ENCODE measurements around the gene NDUFA3. TPM values are rescaled to one million over a fixed set of nuclear protein-coding genes. Genes with fewer than 3 reads are reported as not detected.
A peak's percentile ranks its signal among the peaks of the same experiment; 100 is the strongest.

Gene NDUFA3
- total and polyA plus RNA-seq, 2 of the 13 experiments (the other 11 are each of a cell fraction or from before 2014, with no cell fraction given), result 31.6 to 75.4 TPM

DNA sequence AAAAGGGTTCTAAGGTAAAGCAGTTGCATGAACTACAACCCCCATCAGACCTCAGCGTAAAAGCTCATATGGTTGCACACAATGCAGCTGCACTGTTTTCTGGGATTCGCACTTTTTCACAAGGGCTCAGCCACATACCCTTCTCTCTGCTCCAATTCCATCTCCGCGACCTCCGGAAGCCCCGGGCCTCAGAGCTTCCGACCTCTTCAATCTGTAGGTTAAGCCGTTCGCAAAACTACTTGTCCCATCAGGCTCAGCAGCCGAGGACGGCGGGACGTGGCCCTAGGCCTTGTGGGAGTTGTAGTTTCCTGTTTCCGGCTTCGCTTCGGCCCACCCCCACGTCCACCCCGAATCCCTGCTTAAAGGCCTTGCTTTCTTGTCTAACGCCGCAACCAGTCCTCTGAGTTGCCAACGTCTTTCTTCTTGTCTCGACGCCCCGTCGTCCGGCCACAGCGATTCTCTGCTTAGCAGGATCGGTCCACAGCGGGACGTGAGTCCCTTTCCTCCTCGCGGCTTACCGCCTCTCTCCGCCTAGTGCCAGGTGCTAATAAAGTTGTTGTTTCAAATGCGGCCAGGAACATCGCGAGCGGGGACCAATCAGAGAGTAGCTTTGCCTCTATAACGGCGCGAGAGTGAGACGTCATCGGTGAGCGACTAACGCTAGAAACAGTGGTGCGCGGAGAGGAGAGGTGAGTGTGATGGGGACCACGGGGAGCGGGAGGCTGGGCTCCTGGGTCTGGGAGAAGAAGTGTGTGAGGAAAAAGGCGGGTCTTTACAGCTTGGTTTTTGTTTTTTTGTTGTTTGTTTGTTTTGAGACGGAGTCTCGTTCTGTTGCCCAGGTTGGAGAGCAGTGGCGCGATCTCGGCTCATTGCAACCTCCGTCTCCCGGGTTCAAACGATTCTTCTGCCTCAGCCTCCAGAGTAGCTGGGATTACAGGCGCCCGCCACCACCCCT lies 12.7 kb downstream of the NDUFA3 start, which contains the start of the genes PRPF31 and TFPT (continued):
- TF ChIP-seq, protein P1, sequence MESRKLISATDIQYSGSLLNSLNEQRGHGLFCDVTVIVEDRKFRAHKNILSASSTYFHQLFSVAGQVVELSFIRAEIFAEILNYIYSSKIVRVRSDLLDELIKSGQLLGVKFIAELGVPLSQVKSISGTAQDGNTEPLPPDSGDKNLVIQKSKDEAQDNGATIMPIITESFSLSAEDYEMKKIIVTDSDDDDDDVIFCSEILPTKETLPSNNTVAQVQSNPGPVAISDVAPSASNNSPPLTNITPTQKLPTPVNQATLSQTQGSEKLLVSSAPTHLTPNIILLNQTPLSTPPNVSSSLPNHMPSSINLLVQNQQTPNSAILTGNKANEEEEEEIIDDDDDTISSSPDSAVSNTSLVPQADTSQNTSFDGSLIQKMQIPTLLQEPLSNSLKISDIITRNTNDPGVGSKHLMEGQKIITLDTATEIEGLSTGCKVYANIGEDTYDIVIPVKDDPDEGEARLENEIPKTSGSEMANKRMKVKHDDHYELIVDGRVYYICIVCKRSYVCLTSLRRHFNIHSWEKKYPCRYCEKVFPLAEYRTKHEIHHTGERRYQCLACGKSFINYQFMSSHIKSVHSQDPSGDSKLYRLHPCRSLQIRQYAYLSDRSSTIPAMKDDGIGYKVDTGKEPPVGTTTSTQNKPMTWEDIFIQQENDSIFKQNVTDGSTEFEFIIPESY (CRISPR knock-in tag; IDR thresholded peaks at IDR 0.05), result peak; percentile 76
- TF ChIP-seq PCBP2 (optimal IDR thresholded peaks at IDR 0.05; ENCODE audit: low read depth, low read length, poor library complexity, severe bottlenecking), result no peak
- no peak for TF ChIP-seq EP300 (IDR thresholded peaks at IDR 0.05; ENCODE audit: low read depth in 2 of 2, low read length in 2 of 2)
- TF ChIP-seq EP300 (CRISPR knock-in tag; IDR thresholded peaks at IDR 0.05; ENCODE audit: borderline replicate concordance), result peak; percentile 40; the same call in 1 of the 2 replicates
- TF ChIP-seq ZNF501 (CRISPR knock-in tag; IDR thresholded peaks at IDR 0.05), result peak; percentile 99
- no peak for TF ChIP-seq ZKSCAN5 (CRISPR knock-in tag; IDR thresholded peaks at IDR 0.05)
- TF ChIP-seq PHB2 (IDR thresholded peaks at IDR 0.05; ENCODE audit: partially characterized antibody), result no peak
- peak; percentile 89 for TF ChIP-seq NR2C2 (CRISPR knock-in tag; IDR thresholded peaks at IDR 0.05; ENCODE audit: borderline replicate concordance)
- TF ChIP-seq, protein P2, sequence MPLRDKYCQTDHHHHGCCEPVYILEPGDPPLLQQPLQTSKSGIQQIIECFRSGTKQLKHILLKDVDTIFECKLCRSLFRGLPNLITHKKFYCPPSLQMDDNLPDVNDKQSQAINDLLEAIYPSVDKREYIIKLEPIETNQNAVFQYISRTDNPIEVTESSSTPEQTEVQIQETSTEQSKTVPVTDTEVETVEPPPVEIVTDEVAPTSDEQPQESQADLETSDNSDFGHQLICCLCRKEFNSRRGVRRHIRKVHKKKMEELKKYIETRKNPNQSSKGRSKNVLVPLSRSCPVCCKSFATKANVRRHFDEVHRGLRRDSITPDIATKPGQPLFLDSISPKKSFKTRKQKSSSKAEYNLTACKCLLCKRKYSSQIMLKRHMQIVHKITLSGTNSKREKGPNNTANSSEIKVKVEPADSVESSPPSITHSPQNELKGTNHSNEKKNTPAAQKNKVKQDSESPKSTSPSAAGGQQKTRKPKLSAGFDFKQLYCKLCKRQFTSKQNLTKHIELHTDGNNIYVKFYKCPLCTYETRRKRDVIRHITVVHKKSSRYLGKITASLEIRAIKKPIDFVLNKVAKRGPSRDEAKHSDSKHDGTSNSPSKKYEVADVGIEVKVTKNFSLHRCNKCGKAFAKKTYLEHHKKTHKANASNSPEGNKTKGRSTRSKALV (CRISPR knock-in tag; IDR thresholded peaks at IDR 0.05), result no peak
- TF ChIP-seq, protein P3, sequence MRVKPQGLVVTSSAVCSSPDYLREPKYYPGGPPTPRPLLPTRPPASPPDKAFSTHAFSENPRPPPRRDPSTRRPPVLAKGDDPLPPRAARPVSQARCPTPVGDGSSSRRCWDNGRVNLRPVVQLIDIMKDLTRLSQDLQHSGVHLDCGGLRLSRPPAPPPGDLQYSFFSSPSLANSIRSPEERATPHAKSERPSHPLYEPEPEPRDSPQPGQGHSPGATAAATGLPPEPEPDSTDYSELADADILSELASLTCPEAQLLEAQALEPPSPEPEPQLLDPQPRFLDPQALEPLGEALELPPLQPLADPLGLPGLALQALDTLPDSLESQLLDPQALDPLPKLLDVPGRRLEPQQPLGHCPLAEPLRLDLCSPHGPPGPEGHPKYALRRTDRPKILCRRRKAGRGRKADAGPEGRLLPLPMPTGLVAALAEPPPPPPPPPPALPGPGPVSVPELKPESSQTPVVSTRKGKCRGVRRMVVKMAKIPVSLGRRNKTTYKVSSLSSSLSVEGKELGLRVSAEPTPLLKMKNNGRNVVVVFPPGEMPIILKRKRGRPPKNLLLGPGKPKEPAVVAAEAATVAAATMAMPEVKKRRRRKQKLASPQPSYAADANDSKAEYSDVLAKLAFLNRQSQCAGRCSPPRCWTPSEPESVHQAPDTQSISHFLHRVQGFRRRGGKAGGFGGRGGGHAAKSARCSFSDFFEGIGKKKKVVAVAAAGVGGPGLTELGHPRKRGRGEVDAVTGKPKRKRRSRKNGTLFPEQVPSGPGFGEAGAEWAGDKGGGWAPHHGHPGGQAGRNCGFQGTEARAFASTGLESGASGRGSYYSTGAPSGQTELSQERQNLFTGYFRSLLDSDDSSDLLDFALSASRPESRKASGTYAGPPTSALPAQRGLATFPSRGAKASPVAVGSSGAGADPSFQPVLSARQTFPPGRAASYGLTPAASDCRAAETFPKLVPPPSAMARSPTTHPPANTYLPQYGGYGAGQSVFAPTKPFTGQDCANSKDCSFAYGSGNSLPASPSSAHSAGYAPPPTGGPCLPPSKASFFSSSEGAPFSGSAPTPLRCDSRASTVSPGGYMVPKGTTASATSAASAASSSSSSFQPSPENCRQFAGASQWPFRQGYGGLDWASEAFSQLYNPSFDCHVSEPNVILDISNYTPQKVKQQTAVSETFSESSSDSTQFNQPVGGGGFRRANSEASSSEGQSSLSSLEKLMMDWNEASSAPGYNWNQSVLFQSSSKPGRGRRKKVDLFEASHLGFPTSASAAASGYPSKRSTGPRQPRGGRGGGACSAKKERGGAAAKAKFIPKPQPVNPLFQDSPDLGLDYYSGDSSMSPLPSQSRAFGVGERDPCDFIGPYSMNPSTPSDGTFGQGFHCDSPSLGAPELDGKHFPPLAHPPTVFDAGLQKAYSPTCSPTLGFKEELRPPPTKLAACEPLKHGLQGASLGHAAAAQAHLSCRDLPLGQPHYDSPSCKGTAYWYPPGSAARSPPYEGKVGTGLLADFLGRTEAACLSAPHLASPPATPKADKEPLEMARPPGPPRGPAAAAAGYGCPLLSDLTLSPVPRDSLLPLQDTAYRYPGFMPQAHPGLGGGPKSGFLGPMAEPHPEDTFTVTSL (CRISPR knock-in tag; IDR thresholded peaks at IDR 0.05; ENCODE audit: borderline replicate concordance), result no peak; the same call in 1 of the 2 replicates
- no peak for TF ChIP-seq ADNP (CRISPR knock-in tag; IDR thresholded peaks at IDR 0.05)
- TF ChIP-seq SIN3B (IDR thresholded peaks at IDR 0.05; ENCODE audit: low read length), result peak; percentile 99
- TF ChIP-seq SNRNP70 (IDR thresholded peaks at IDR 0.05; ENCODE audit: low read depth, low read length), result no peak
- no peak for TF ChIP-seq FOXA3 (CRISPR knock-in tag; IDR thresholded peaks at IDR 0.05)
- TF ChIP-seq TSC22D2 (CRISPR knock-in tag; IDR thresholded peaks at IDR 0.05; ENCODE audit: borderline replicate concordance), result no peak
- TF ChIP-seq ZNF703 (CRISPR knock-in tag; IDR thresholded peaks at IDR 0.05; ENCODE audit: borderline replicate concordance), result no peak; the same call in 1 of the 2 replicates
- TF ChIP-seq, protein P4, sequence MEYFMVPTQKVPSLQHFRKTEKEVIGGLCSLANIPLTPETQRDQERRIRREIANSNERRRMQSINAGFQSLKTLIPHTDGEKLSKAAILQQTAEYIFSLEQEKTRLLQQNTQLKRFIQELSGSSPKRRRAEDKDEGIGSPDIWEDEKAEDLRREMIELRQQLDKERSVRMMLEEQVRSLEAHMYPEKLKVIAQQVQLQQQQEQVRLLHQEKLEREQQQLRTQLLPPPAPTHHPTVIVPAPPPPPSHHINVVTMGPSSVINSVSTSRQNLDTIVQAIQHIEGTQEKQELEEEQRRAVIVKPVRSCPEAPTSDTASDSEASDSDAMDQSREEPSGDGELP (IDR thresholded peaks at IDR 0.05; ENCODE audit: borderline replicate concordance, low read depth), result peak; percentile 17; the same call in 1 of the 2 replicates
- no peak for TF ChIP-seq ZNF660 (CRISPR knock-in tag; IDR thresholded peaks at IDR 0.05; ENCODE audit: borderline replicate concordance, low read depth)
